K562 (cell line): ENCODE data around the gene HOXA5.

ENCODE experiments used
- ARHGAP35 ChIP-seq: fragments of 450-650 bp; IDR thresholded peaks from 2 replicates; pipeline ENCODE4 v1.6.1; 2018; ENCODE audit not compliant: partially characterized antibody
- CHD2 ChIP-seq: IDR thresholded peaks from 2 replicates; pipeline ENCODE4 v1.6.1; 2011; ENCODE audit warnings: low read depth, low read length
- EP300 ChIP-seq: IDR thresholded peaks from 2 replicates; pipeline ENCODE4 v1.6.1; 2012; ENCODE audit warnings: low read length, improper control_type of control experiment
- FOXJ2 ChIP-seq: fragments of 200-800 bp; sonication (Bioruptor generic); IDR thresholded peaks from 2 replicates; pipeline ENCODE4 v1.6.1; 2016; ENCODE audit warnings: missing genetic modification characterization, missing compliant biosample characterization
- IRF9 ChIP-seq: fragments of 450-650 bp; IDR thresholded peaks from 2 replicates; pipeline ENCODE4 v1.6.1; 2016; ENCODE audit warnings: missing biosample characterization, missing genetic modification characterization
- NFYB ChIP-seq: IDR thresholded peaks from 2 replicates; pipeline ENCODE4 v1.6.1; 2011; ENCODE audit warnings: mild to moderate bottlenecking, moderate library complexity; ENCODE audit not compliant: insufficient read length; ENCODE audit errors: extremely low read depth
- POLR2A ChIP-seq: fragments of 450-650 bp; conservative IDR thresholded peaks from 2 replicates; pipeline ENCODE4 v1.6.1; 2016
- POLR2AphosphoS5 ChIP-seq: IDR thresholded peaks from 2 replicates; pipeline ENCODE4 v1.6.1; 2011; ENCODE audit warnings: mild to moderate bottlenecking, low read depth, low read length, moderate library complexity; ENCODE audit not compliant: control insufficient read depth, insufficient read depth
- STAT5B ChIP-seq: fragments of 250-450 bp; sonication (Bioruptor Pico); IDR thresholded peaks from 2 replicates; pipeline ENCODE4 v1.8.0; 2021; ENCODE audit warnings: mild to moderate bottlenecking, inconsistent platforms
- TCF7 ChIP-seq: sonication (generic); IDR thresholded peaks from 2 replicates; pipeline ENCODE4 v1.6.1; 2016; ENCODE audit warnings: antibody characterized with exemption, borderline replicate concordance
- YBX1 ChIP-seq: fragments of 450-650 bp; IDR thresholded peaks from 2 replicates; pipeline ENCODE4 v1.7.1; 2016; ENCODE audit warnings: mild to moderate bottlenecking
- ZNF318 ChIP-seq, 2 experiments: fragments of 450-650 bp; IDR thresholded peaks; 2 replicates each; pipeline ENCODE4 v1.6.1; 2016; ENCODE audit warnings: mild to moderate bottlenecking in 2 of 2, borderline replicate concordance in 1 of 2, low read depth in 1 of 2, moderate library complexity in 1 of 2
- ZNF766 ChIP-seq: fragments of 200-800 bp; sonication (Bioruptor generic); conservative IDR thresholded peaks from 2 replicates; pipeline ENCODE4 v1.6.1; 2016; ENCODE audit warnings: missing genetic modification characterization, missing compliant biosample characterization
- TF ChIP-seq, protein P1 (sequence below): fragments of 200-800 bp; sonication (Bioruptor generic); IDR thresholded peaks from 2 replicates; pipeline ENCODE4 v1.6.1; 2016; ENCODE audit warnings: missing genetic modification characterization, missing compliant biosample characterization

DNA sequence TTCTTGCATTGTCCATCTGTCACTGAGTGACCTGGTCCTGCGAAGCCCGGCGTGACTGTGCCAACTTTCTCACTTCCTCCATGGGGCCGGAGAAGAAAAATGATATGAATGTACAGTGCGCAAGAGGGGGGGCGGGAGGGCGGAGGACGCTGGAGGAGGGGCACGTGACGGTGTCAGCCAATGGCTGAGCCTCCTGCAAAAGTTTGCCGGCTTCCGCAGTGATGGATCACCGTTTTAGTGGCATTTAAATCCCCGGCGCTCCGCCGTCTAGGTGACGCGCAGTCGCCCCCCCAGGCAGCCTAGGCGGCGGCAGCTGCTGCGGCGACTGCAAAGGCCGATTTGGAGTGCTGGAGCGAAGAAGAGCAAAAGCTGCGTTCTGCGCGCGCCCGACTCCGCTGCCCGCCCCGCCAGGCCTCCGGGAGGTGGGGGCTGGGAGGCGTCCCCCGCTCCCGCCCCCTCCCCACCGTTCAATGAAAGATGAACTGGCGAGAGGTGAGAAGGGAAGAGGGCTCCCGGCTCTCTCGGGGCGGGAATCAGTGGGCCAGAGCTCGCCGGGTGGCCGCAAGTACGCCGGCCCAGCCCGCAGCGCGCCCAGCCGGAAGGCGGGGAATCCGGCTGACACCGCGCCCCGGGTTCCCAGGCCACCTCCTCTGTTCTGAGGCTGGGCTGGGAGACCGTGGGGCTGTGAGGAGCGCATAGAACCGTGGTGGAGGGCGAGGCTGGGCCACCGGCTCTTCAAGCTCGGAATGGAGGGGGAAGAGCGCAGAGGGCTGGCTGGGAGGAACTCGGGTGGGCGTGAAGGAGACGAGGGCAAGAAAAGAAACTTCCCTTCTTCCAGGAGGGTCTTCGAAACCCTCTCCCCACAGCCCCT, 47.3 kb downstream of the HOXA5 start, which contains the start of gene HOXA1:
- TF ChIP-seq YBX1 (no peak), POLR2AphosphoS5 (no peak), EP300 (no peak), CHD2 (no peak), POLR2A (no peak), NFYB (peak; percentile 8), STAT5B (no peak), IRF9 (tag) (no peak), TCF7 (no peak), ZNF318 (IDR thresholded peaks at IDR 0.05; ENCODE audit: borderline replicate concordance in 1 of 2, low read depth in 1 of 2) (no peak), FOXJ2 (tag) (no peak), ZNF766 (CRISPR knock-in tag) (no peak), ARHGAP35 (no peak)
- TF ChIP-seq, protein P1, sequence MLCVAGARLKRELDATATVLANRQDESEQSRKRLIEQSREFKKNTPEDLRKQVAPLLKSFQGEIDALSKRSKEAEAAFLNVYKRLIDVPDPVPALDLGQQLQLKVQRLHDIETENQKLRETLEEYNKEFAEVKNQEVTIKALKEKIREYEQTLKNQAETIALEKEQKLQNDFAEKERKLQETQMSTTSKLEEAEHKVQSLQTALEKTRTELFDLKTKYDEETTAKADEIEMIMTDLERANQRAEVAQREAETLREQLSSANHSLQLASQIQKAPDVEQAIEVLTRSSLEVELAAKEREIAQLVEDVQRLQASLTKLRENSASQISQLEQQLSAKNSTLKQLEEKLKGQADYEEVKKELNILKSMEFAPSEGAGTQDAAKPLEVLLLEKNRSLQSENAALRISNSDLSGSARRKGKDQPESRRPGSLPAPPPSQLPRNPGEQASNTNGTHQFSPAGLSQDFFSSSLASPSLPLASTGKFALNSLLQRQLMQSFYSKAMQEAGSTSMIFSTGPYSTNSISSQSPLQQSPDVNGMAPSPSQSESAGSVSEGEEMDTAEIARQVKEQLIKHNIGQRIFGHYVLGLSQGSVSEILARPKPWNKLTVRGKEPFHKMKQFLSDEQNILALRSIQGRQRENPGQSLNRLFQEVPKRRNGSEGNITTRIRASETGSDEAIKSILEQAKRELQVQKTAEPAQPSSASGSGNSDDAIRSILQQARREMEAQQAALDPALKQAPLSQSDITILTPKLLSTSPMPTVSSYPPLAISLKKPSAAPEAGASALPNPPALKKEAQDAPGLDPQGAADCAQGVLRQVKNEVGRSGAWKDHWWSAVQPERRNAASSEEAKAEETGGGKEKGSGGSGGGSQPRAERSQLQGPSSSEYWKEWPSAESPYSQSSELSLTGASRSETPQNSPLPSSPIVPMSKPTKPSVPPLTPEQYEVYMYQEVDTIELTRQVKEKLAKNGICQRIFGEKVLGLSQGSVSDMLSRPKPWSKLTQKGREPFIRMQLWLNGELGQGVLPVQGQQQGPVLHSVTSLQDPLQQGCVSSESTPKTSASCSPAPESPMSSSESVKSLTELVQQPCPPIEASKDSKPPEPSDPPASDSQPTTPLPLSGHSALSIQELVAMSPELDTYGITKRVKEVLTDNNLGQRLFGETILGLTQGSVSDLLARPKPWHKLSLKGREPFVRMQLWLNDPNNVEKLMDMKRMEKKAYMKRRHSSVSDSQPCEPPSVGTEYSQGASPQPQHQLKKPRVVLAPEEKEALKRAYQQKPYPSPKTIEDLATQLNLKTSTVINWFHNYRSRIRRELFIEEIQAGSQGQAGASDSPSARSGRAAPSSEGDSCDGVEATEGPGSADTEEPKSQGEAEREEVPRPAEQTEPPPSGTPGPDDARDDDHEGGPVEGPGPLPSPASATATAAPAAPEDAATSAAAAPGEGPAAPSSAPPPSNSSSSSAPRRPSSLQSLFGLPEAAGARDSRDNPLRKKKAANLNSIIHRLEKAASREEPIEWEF (CRISPR knock-in tag) = no peak
